ENCODE results near the gene KLF3.
A peak's percentile ranks its signal among the peaks of the same experiment; 100 is the strongest.

The KLF3 gene

GRCh38 chr4:38654273-38654672 is 9.7 kb upstream of the KLF3 start:
- Histone ChIP-seq H2AFZ (ENCODE audit: low read length, unreplicated experiment) (no peak overlapping the region), H3K4me1 (ENCODE audit: control insufficient read depth, insufficient read depth, low read length, unreplicated experiment) (no peaks in the 10 kb centered on the region), H3K79me2 (ENCODE audit: control insufficient read depth, insufficient read depth, low read length, unreplicated experiment) (no peaks in the 10 kb centered on the region), H3K4me3 (ENCODE audit: low read depth, low read length) (no peak overlapping the region), H3K27ac (ENCODE audit: low read depth, low read length) (no peak overlapping the region), H3K27me3 (ENCODE audit: insufficient read depth, low read length) (no peaks in the 10 kb centered on the region), H3K36me3 (ENCODE audit: insufficient read depth, low read length) (no peaks in the 10 kb centered on the region)

GRCh38 chr4:38656111-38656510 is 7.9 kb upstream of the KLF3 start:
- no peaks in the 10 kb centered on the region for H3K79me2 ChIP-seq (ENCODE audit: control insufficient read depth, insufficient read depth, low read length, unreplicated experiment)
- H3K36me3 ChIP-seq (ENCODE audit: insufficient read depth, low read length) = no peaks in the 10 kb centered on the region
- H3K27ac ChIP-seq (ENCODE audit: low read depth, low read length) = no peak overlapping the region
- no peak overlapping the region for H2AFZ ChIP-seq (ENCODE audit: low read length, unreplicated experiment)
- no peaks in the 10 kb centered on the region for H3K27me3 ChIP-seq (ENCODE audit: insufficient read depth, low read length)
- H3K4me1 ChIP-seq (ENCODE audit: control insufficient read depth, insufficient read depth, low read length, unreplicated experiment) = no peaks in the 10 kb centered on the region
- no peak overlapping the region for H3K4me3 ChIP-seq (ENCODE audit: low read depth, low read length)

GRCh38 chr4:38659346-38659745 is 4.7 kb upstream of the KLF3 start:
- H3K27me3 ChIP-seq (ENCODE audit: insufficient read depth, low read length) = no peaks in the 10 kb centered on the region
- no peaks in the 10 kb centered on the region for H3K36me3 ChIP-seq (ENCODE audit: insufficient read depth, low read length)
- H3K79me2 ChIP-seq (ENCODE audit: control insufficient read depth, insufficient read depth, low read length, unreplicated experiment) = peaks cover 15% of the 10 kb centered on the region
- no peak overlapping the region for H2AFZ ChIP-seq (ENCODE audit: low read length, unreplicated experiment)
- peaks cover 7% of the 10 kb centered on the region for H3K4me1 ChIP-seq (ENCODE audit: control insufficient read depth, insufficient read depth, low read length, unreplicated experiment)
- no peak overlapping the region for H3K27ac ChIP-seq (ENCODE audit: low read depth, low read length)
- no peak overlapping the region for H3K4me3 ChIP-seq (ENCODE audit: low read depth, low read length)

GRCh38 chr4:38660838-38661237 is 3.2 kb upstream of the KLF3 start:
- H3K4me1 ChIP-seq (ENCODE audit: control insufficient read depth, insufficient read depth, low read length, unreplicated experiment) = peaks cover 7% of the 10 kb centered on the region

GRCh38 chr4:38661371-38661770 is 2.6 kb upstream of the KLF3 start:
- H3K4me3 ChIP-seq (ENCODE audit: low read depth, low read length) = no peak overlapping the region
- H3K27ac ChIP-seq (ENCODE audit: low read depth, low read length) = no peak overlapping the region
- peaks cover 9% of the 10 kb centered on the region for H3K4me1 ChIP-seq (ENCODE audit: control insufficient read depth, insufficient read depth, low read length, unreplicated experiment)
- no peaks in the 10 kb centered on the region for H3K36me3 ChIP-seq (ENCODE audit: insufficient read depth, low read length)
- H3K79me2 ChIP-seq (ENCODE audit: control insufficient read depth, insufficient read depth, low read length, unreplicated experiment) = peaks cover 33% of the 10 kb centered on the region
- no peaks in the 10 kb centered on the region for H3K27me3 ChIP-seq (ENCODE audit: insufficient read depth, low read length)
- H2AFZ ChIP-seq (ENCODE audit: low read length, unreplicated experiment) = no peak overlapping the region

More at GRCh38 chr4:38660838-38661237, 3.2 kb upstream of the KLF3 start:
- H3K36me3 ChIP-seq (ENCODE audit: insufficient read depth, low read length) = no peaks in the 10 kb centered on the region
- H3K4me3 ChIP-seq (ENCODE audit: low read depth, low read length) = no peak overlapping the region
- H2AFZ ChIP-seq (ENCODE audit: low read length, unreplicated experiment) = no peak overlapping the region
- no peak overlapping the region for H3K27ac ChIP-seq (ENCODE audit: low read depth, low read length)
- H3K27me3 ChIP-seq (ENCODE audit: insufficient read depth, low read length) = no peaks in the 10 kb centered on the region
- peaks cover 28% of the 10 kb centered on the region for H3K79me2 ChIP-seq (ENCODE audit: control insufficient read depth, insufficient read depth, low read length, unreplicated experiment)

- Histone ChIP-seq H3K36me3 (ENCODE audit: insufficient read depth, low read length) (no peaks in the 10 kb centered on the region), H3K27me3 (ENCODE audit: insufficient read depth, low read length) (no peaks in the 10 kb centered on the region), H3K4me1 (ENCODE audit: control insufficient read depth, insufficient read depth, low read length, unreplicated experiment) (peaks cover 17% of the 10 kb centered on the region), H3K4me3 (ENCODE audit: low read depth, low read length) (peak overlapping the region; percentile 84), H3K27ac (ENCODE audit: low read depth, low read length) (peak overlapping the region; percentile 67), H2AFZ (ENCODE audit: low read length, unreplicated experiment) (peak overlapping the region; percentile 90), H3K79me2 (ENCODE audit: control insufficient read depth, insufficient read depth, low read length, unreplicated experiment) (peaks cover 43% of the 10 kb centered on the region)
These were observed 1.4 kb upstream of the KLF3 start for GRCh38 chr4:38662522-38663089.

- no peaks in the 10 kb centered on the region for H3K36me3 ChIP-seq (ENCODE audit: insufficient read depth, low read length)
- H3K27me3 ChIP-seq (ENCODE audit: insufficient read depth, low read length) = no peaks in the 10 kb centered on the region
- H3K4me3 ChIP-seq (ENCODE audit: low read depth, low read length) = peak overlapping the region; percentile 84
- H2AFZ ChIP-seq (ENCODE audit: low read length, unreplicated experiment) = peak overlapping the region; percentile 90
- H3K27ac ChIP-seq (ENCODE audit: low read depth, low read length) = peak overlapping the region; percentile 67
- H3K79me2 ChIP-seq (ENCODE audit: control insufficient read depth, insufficient read depth, low read length, unreplicated experiment) = peaks cover 49% of the 10 kb centered on the region
- H3K4me1 ChIP-seq (ENCODE audit: control insufficient read depth, insufficient read depth, low read length, unreplicated experiment) = peaks cover 20% of the 10 kb centered on the region
These were observed 754 bp upstream of the KLF3 start for GRCh38 chr4:38663090-38663800.

GRCh38 chr4:38664706-38665401 is 855 bp downstream of the KLF3 start:
- no peaks in the 10 kb centered on the region for H3K27me3 ChIP-seq (ENCODE audit: insufficient read depth, low read length)
- H3K4me3 ChIP-seq (ENCODE audit: low read depth, low read length) = peak overlapping the region; percentile 85
- peaks cover 31% of the 10 kb centered on the region for H3K4me1 ChIP-seq (ENCODE audit: control insufficient read depth, insufficient read depth, low read length, unreplicated experiment)
- H3K27ac ChIP-seq (ENCODE audit: low read depth, low read length) = peak overlapping the region; percentile 98
- H3K36me3 ChIP-seq (ENCODE audit: insufficient read depth, low read length) = no peaks in the 10 kb centered on the region
- H2AFZ ChIP-seq (ENCODE audit: low read length, unreplicated experiment) = peak overlapping the region; percentile 36
- peaks cover 64% of the 10 kb centered on the region for H3K79me2 ChIP-seq (ENCODE audit: control insufficient read depth, insufficient read depth, low read length, unreplicated experiment)

GRCh38 chr4:38665551-38666411 is 1.8 kb downstream of the KLF3 start:
- Histone ChIP-seq H3K27ac (ENCODE audit: low read depth, low read length) (peak overlapping the region; percentile 98), H3K36me3 (ENCODE audit: insufficient read depth, low read length) (no peaks in the 10 kb centered on the region), H3K79me2 (ENCODE audit: control insufficient read depth, insufficient read depth, low read length, unreplicated experiment) (peaks cover 73% of the 10 kb centered on the region), H2AFZ (ENCODE audit: low read length, unreplicated experiment) (no peak overlapping the region), H3K4me3 (ENCODE audit: low read depth, low read length) (peak overlapping the region; percentile 85), H3K27me3 (ENCODE audit: insufficient read depth, low read length) (no peaks in the 10 kb centered on the region), H3K4me1 (ENCODE audit: control insufficient read depth, insufficient read depth, low read length, unreplicated experiment) (peaks cover 40% of the 10 kb centered on the region)

- Histone ChIP-seq H3K4me1 (ENCODE audit: control insufficient read depth, insufficient read depth, low read length, unreplicated experiment) (peaks cover 49% of the 10 kb centered on the region), H3K36me3 (ENCODE audit: insufficient read depth, low read length) (no peaks in the 10 kb centered on the region), H3K27me3 (ENCODE audit: insufficient read depth, low read length) (no peaks in the 10 kb centered on the region), H2AFZ (ENCODE audit: low read length, unreplicated experiment) (peak overlapping the region; percentile 29), H3K27ac (ENCODE audit: low read depth, low read length) (peak overlapping the region; percentile 98), H3K4me3 (ENCODE audit: low read depth, low read length) (peak overlapping the region; percentile 85), H3K79me2 (ENCODE audit: control insufficient read depth, insufficient read depth, low read length, unreplicated experiment) (peaks cover 82% of the 10 kb centered on the region)
These were observed 2.7 kb downstream of the KLF3 start for GRCh38 chr4:38666766-38667084.
